PC-3 (cell line): ENCODE measurements around the gene FAM221A. TPM values are rescaled to one million over a fixed set of nuclear protein-coding genes. Genes with fewer than 3 reads are reported as not detected.
A peak's percentile ranks its signal among the peaks of the same experiment; 100 is the strongest.

Experiments used
- ATAC-seq: fragments of 200-7000 bp; cut with Tn5 transposase; 2 replicates; pipeline ENCODE4 v1.9.1; 2020; ENCODE audit warnings: mild to moderate bottlenecking, moderate library complexity
- Bru-seq: library from RNA; stranded (reverse); fragments of 400-500 nt; gene quantifications from one replicate; lab custom pipeline; 2021; lab: Mats Ljungman, UMichigan
- BruChase-seq, 2 experiments: library from RNA; stranded (reverse); fragments of 400-500 nt; gene quantifications; one replicate each; lab custom pipeline; 2021; lab: Mats Ljungman, UMichigan
- BruUV-seq: library from RNA; stranded (reverse); fragments of 400-500 nt; replicated peaks from 2 replicates; lab custom pipeline; 2021; lab: Mats Ljungman, UMichigan
- CTCF ChIA-PET: fragments of 300-600 bp; sonication (Branson Sonifier 250); formaldehyde crosslinking; loops from one replicate; lab custom pipeline; 2022; ENCODE audit warnings: antibody characterized with exemption; lab: Charles Lee
- POLR2A ChIA-PET: fragments of 300-600 bp; sonication (Branson Sonifier 250); formaldehyde crosslinking; loops from one replicate; lab custom pipeline; 2022; ENCODE audit warnings: antibody characterized with exemption; ENCODE audit not compliant: unreplicated experiment; lab: Charles Lee
- DNase-seq: peaks from one replicate; pipeline ENCODE4 v3.0.0-alpha.2; 2015
- H2AFZ ChIP-seq: fragments of 300-600 bp; sonication (generic); 2 replicates; pipeline ENCODE4 v1.6.0; 2016; ENCODE audit warnings: antibody characterized with exemption, low read length
- H3F3A ChIP-seq: fragments of 300-600 bp; sonication (generic); one replicate; pipeline ENCODE4 v1.6.0; 2017; ENCODE audit warnings: antibody characterized with exemption, low read length, control low read depth, mild to moderate bottlenecking; ENCODE audit not compliant: unreplicated experiment
- H3K27ac ChIP-seq: fragments of 300-600 bp; sonication (generic); 2 replicates; pipeline ENCODE4 v1.5.1; 2016; ENCODE audit warnings: mild to moderate bottlenecking, low read length
- H3K27me3 ChIP-seq: fragments of 300-600 bp; sonication (generic); 2 replicates; pipeline ENCODE4 v1.6.1; 2016; ENCODE audit warnings: low read length, mixed read lengths
- H3K36me3 ChIP-seq: fragments of 300-600 bp; sonication (generic); 2 replicates; pipeline ENCODE4 v1.6.1; 2016; ENCODE audit warnings: low read depth, mixed run types, low read length, mixed read lengths
- H3K4me1 ChIP-seq: fragments of 300-600 bp; sonication (generic); 2 replicates; pipeline ENCODE4 v1.5.1; 2016; ENCODE audit warnings: low read length; ENCODE audit not compliant: insufficient read depth
- H3K4me2 ChIP-seq: fragments of 300-600 bp; sonication (generic); 2 replicates; pipeline ENCODE4 v1.6.0; 2016; ENCODE audit warnings: low read length
- H3K4me3 ChIP-seq: fragments of 300-600 bp; sonication (generic); 2 replicates; pipeline ENCODE4 v1.5.1; 2016; ENCODE audit warnings: mild to moderate bottlenecking, low read length, mixed read lengths
- H3K79me2 ChIP-seq: fragments of 300-600 bp; sonication (generic); 2 replicates; pipeline ENCODE4 v1.6.1; 2017; ENCODE audit warnings: low read length, mixed read lengths
- H3K9ac ChIP-seq: fragments of 300-600 bp; sonication (generic); 2 replicates; pipeline ENCODE4 v1.6.0; 2016; ENCODE audit warnings: mild to moderate bottlenecking, low read length
- H3K9me2 ChIP-seq: fragments of 300-600 bp; sonication (generic); replicated peaks from 2 replicates; pipeline ENCODE4 v1.6.1; 2016; ENCODE audit warnings: mixed run types, low read length, mixed read lengths
- H3K9me3 ChIP-seq: fragments of 300-600 bp; sonication (generic); 2 replicates; pipeline ENCODE4 v1.6.1; 2016; ENCODE audit warnings: low read length, mixed read lengths
- H4K20me1 ChIP-seq: fragments of 300-600 bp; sonication (generic); 2 replicates; pipeline ENCODE4 v1.6.1; 2016; ENCODE audit warnings: low read length, mixed read lengths
- CTCF ChIP-seq: fragments of 300-600 bp; sonication (generic); conservative IDR thresholded peaks from 2 replicates; pipeline ENCODE4 v1.5.1; 2017; ENCODE audit warnings: antibody characterized with exemption, low read depth, mild to moderate bottlenecking, low read length
- EZH2 ChIP-seq: fragments of 300-600 bp; sonication (generic); IDR thresholded peaks from one replicate; pipeline ENCODE4 v1.6.1; 2017; ENCODE audit warnings: antibody characterized with exemption, mild to moderate bottlenecking, low read length; ENCODE audit not compliant: unreplicated experiment
- EZH2phosphoT487 ChIP-seq: fragments of 300-600 bp; sonication (generic); IDR thresholded peaks from 2 replicates; pipeline ENCODE4 v1.6.1; 2018; ENCODE audit warnings: mild to moderate bottlenecking, antibody characterized with exemption, low read length, borderline replicate concordance
- intact Hi-C: fragments of 100-400 bp; cut with micrococcal nuclease; formaldehyde crosslinking; loops from 2 replicates; pipeline ENCODE4 v1.9.0; 2023
- long read RNA-seq: library from polyadenylated mRNA; unstranded; transcript quantifications from one replicate; pipeline ENCODE4 v2.0.0, GENCODE V29; 2021; ENCODE audit not compliant: unreplicated experiment
- total RNA-seq: library from RNA; depleted of rRNA; stranded (reverse); fragments of >200 nt; gene quantifications from 2 replicates; pipeline ENCODE4 v1.2.3, GENCODE V29; 2014; rRNA removed

FAM221A gene
- total RNA-seq (0.75 and 5.6 TPM in 2 replicates), Bru-seq, nascent RNA (percentile 65 among the genes with signal in this experiment), BruChase-seq, experiment 1, labeled RNA remaining after a 6-hour chase (percentile 64 among the genes with signal in this experiment), BruChase-seq, experiment 2, labeled RNA remaining after a 2-hour chase (percentile 74 among the genes with signal in this experiment)
- long read RNA-seq, transcript FAM221A-201 (7 exons, 1,472 nt), result major isoform, 10 of 19 reads
- long read RNA-seq, partial matches to known transcripts, result 3 of 19 reads
- long read RNA-seq, other reads (novel, unspliced or antisense), result 0 of 19 reads

GRCh38 chr7:23679898-23680413 is at the start of gene FAM221A:
Gene FAM221A (plus strand): TSS chr7:23680199. CDS start chr7:23680219, 20 bp downstream.
- H3K9ac ChIP-seq, result peak within 1 kb of the TSS; percentile 56

GRCh38 chr7:23633417-23633816 is 46.6 kb upstream of the FAM221A start:
- intact Hi-C loops, result no loop called here
- H3K9ac ChIP-seq, result no peak overlapping the region
- H3K4me3 ChIP-seq, result no peak overlapping the region
- no peaks in the 10 kb centered on the region for H3K9me2 ChIP-seq
- no peak overlapping the region for H3K4me2 ChIP-seq
- POLR2A ChIA-PET, result no interaction called here
- no peaks in the 10 kb centered on the region for H3K36me3 ChIP-seq
- no peaks in the 10 kb centered on the region for H3F3A ChIP-seq
- H3K27ac ChIP-seq, result no peak overlapping the region
- no peaks in the 10 kb centered on the region for H3K79me2 ChIP-seq
- H4K20me1 ChIP-seq, result no peaks in the 10 kb centered on the region
- BruUV-seq, result no TSS peak
- ATAC-seq, result no peak
- H3K9me3 ChIP-seq, result no peaks in the 10 kb centered on the region
- no peak for DNase-seq
- H3K27me3 ChIP-seq, result no peaks in the 10 kb centered on the region
- no peaks in the 10 kb centered on the region for H3K4me1 ChIP-seq
- no peak overlapping the region for H2AFZ ChIP-seq
- no peak for TF ChIP-seq EZH2
- no peak for TF ChIP-seq CTCF
- TF ChIP-seq EZH2phosphoT487, result no peak
- CTCF ChIA-PET, result no interaction called here

More at GRCh38 chr7:23679898-23680413, at the start of gene FAM221A:
- Histone ChIP-seq H3K36me3 (no peaks in the 10 kb centered on the region), H3K4me1 (peaks cover 3% of the 10 kb centered on the region; the same call in 1 of the 2 replicates), H3K4me2 (peak within 1 kb of the TSS; percentile 96), H3K9me3 (no peaks in the 10 kb centered on the region), H3K27me3 (no peaks in the 10 kb centered on the region), H3K9me2 (no peaks in the 10 kb centered on the region), H4K20me1 (no peaks in the 10 kb centered on the region), H3K4me3 (peak within 1 kb of the TSS; percentile 76), H3K79me2 (no peaks in the 10 kb centered on the region), H2AFZ (peak within 1 kb of the TSS; percentile 93), H3F3A (no peaks in the 10 kb centered on the region), H3K27ac (no peak within 1 kb of the TSS)
- DNase-seq, result peak; percentile 81
- no TSS peak for BruUV-seq
- TF ChIP-seq CTCF (peak; percentile 63), EZH2phosphoT487 (no peak)
- ATAC-seq, result peak; percentile 93
- ChIA-PET CTCF (interaction anchor here (0.6 kb wide), 1 partner anchor 133 kb away, joined by 6 read pairs; no protein-coding TSS in a partner anchor), POLR2A (no interaction called here)
- intact Hi-C loops, result loop anchor here (1.0 to 2.0 kb wide), 2 partner anchors 33 to 83 kb away; partner anchors contain the start of gene CCDC126

- Histone ChIP-seq H3K9ac (no peak overlapping the region), H3K4me1 (no peaks in the 10 kb centered on the region), H3K9me3 (no peaks in the 10 kb centered on the region), H3K27ac (no peak overlapping the region), H4K20me1 (no peaks in the 10 kb centered on the region), H3K36me3 (no peaks in the 10 kb centered on the region), H3K4me3 (no peak overlapping the region), H3K9me2 (no peaks in the 10 kb centered on the region), H3K79me2 (no peaks in the 10 kb centered on the region), H3K4me2 (no peak overlapping the region), H2AFZ (no peak overlapping the region), H3F3A (no peaks in the 10 kb centered on the region), H3K27me3 (no peaks in the 10 kb centered on the region)
- TF ChIP-seq EZH2 (no peak), EZH2phosphoT487 (no peak), CTCF (no peak)
- no TSS peak for BruUV-seq
- ChIA-PET CTCF (no interaction called here), POLR2A (no interaction called here)
- intact Hi-C loops, result no loop called here
- no peak for DNase-seq
- ATAC-seq, result no peak
Observed at GRCh38 chr7:23645822-23646221, 34.2 kb upstream of the FAM221A start.
